ENCODE data around the gene DRC7.

DNA sequence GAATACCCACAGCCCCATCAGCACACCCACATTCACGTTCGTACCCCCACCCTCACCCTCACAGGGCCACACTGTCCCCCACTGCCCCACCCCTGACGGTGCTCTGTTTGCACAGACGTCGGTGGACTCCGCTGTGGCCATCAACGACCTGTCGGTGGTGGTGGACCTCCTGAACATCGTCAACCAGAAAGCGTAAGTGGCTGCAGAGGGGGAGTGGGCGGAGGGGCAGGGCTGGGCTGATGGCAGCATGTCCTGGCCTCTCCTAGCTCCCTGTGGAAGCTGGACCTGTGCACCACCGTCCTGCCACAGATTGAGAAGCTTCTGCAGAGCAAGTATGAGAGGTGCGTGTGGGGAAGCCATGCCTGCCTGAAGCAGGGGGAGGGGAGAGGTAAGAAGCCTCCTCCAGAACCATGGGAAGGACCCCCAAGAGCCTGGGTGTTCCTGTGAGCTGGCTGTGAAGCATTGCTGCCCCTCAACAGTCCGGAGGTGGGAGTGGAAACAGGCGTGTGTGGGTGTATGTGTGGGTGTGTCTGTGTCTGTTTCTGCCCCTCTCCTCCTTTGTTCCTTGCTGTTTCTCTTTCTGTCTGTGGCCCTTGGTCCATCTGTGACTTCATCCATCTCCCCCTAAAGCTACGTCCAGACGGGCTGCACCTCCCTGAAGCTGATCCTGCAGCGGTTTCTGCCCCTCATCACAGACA is 61.3 kb downstream of the DRC7 start:
- TF ChIP-seq, protein P1, sequence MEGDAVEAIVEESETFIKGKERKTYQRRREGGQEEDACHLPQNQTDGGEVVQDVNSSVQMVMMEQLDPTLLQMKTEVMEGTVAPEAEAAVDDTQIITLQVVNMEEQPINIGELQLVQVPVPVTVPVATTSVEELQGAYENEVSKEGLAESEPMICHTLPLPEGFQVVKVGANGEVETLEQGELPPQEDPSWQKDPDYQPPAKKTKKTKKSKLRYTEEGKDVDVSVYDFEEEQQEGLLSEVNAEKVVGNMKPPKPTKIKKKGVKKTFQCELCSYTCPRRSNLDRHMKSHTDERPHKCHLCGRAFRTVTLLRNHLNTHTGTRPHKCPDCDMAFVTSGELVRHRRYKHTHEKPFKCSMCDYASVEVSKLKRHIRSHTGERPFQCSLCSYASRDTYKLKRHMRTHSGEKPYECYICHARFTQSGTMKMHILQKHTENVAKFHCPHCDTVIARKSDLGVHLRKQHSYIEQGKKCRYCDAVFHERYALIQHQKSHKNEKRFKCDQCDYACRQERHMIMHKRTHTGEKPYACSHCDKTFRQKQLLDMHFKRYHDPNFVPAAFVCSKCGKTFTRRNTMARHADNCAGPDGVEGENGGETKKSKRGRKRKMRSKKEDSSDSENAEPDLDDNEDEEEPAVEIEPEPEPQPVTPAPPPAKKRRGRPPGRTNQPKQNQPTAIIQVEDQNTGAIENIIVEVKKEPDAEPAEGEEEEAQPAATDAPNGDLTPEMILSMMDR (conservative IDR thresholded peaks at IDR 0.05; ENCODE audit: low read depth, low read length): no peak
- no peak for TF ChIP-seq EZH2 (IDR thresholded peaks at IDR 0.05; ENCODE audit: low read length, unreplicated experiment)

Measured in PC-3 (cell line).